Mononuclear cell (primary cell): ENCODE results near the gene GSAP. TPM values are rescaled to one million over a fixed set of nuclear protein-coding genes. Genes with fewer than 3 reads are reported as not detected.

ENCODE experiments used
- H3K27me3 ChIP-seq: 2 replicates; pipeline ENCODE4 v1.6.0; 2011; ENCODE audit warnings: low read length, control low read depth; ENCODE audit not compliant: insufficient read depth
- H3K4me1 ChIP-seq: 2 replicates; pipeline ENCODE4 v1.5.1; 2011; ENCODE audit warnings: mild to moderate bottlenecking, low read length, control low read depth; ENCODE audit not compliant: insufficient read depth
- H3K4me3 ChIP-seq: 2 replicates; pipeline ENCODE4 v1.5.1; 2011; ENCODE audit warnings: mild to moderate bottlenecking, low read length, moderate library complexity
- H3K9me3 ChIP-seq: 2 replicates; pipeline ENCODE4 v1.5.1; 2011; ENCODE audit warnings: low read depth, mild to moderate bottlenecking, control low read depth, low read length
- total RNA-seq: library from RNA; depleted of rRNA; stranded (reverse); fragments of >200 nt; gene quantifications from one replicate; pipeline ENCODE4 v1.2.3, GENCODE V29; 2012

GSAP gene
- total RNA-seq, 1 donor, result 48.0 TPM

- peaks cover 49% of the 10 kb centered on the region for H3K4me1 ChIP-seq
- no peak overlapping the region for H3K4me3 ChIP-seq
These were observed 9.2 kb upstream of the GSAP start for GRCh38 chr7:77425101-77426051.

GRCh38 chr7:77422500-77422899 is 6.4 kb upstream of the GSAP start:
- Histone ChIP-seq H3K27me3 (no peaks in the 10 kb centered on the region), H3K4me1 (peaks cover 25% of the 10 kb centered on the region), H3K4me3 (no peak overlapping the region), H3K9me3 (no peaks in the 10 kb centered on the region)

More at GRCh38 chr7:77425101-77426051, 9.2 kb upstream of the GSAP start:
- Histone ChIP-seq H3K27me3 (no peaks in the 10 kb centered on the region), H3K9me3 (no peaks in the 10 kb centered on the region)

- Histone ChIP-seq H3K4me3 (no peak overlapping the region), H3K9me3 (no peaks in the 10 kb centered on the region), H3K4me1 (peaks cover 19% of the 10 kb centered on the region)
These were observed 5.0 kb upstream of the GSAP start for GRCh38 chr7:77420986-77421672.

GRCh38 chr7:77420438-77420837 is 4.3 kb upstream of the GSAP start:
- Histone ChIP-seq H3K27me3 (no peaks in the 10 kb centered on the region), H3K4me1 (peaks cover 16% of the 10 kb centered on the region), H3K4me3 (no peak overlapping the region), H3K9me3 (no peaks in the 10 kb centered on the region)

More at GRCh38 chr7:77420986-77421672, 5.0 kb upstream of the GSAP start:
- no peaks in the 10 kb centered on the region for H3K27me3 ChIP-seq

- H3K27me3 ChIP-seq, result no peaks in the 10 kb centered on the region
- H3K9me3 ChIP-seq, result no peaks in the 10 kb centered on the region
- H3K4me3 ChIP-seq, result no peak overlapping the region
- H3K4me1 ChIP-seq, result peaks cover 28% of the 10 kb centered on the region
These were observed 3.0 kb upstream of the GSAP start for GRCh38 chr7:77419102-77419501.

GRCh38 chr7:77417801-77418200 is 1.7 kb upstream of the GSAP start:
- H3K9me3 ChIP-seq, result no peaks in the 10 kb centered on the region
- peaks cover 41% of the 10 kb centered on the region for H3K4me1 ChIP-seq
- no peak overlapping the region for H3K4me3 ChIP-seq
- no peaks in the 10 kb centered on the region for H3K27me3 ChIP-seq

GRCh38 chr7:77416621-77417371 is 647 bp upstream of the GSAP start:
- no peaks in the 10 kb centered on the region for H3K9me3 ChIP-seq
- peak overlapping the region; percentile 73 for H3K4me3 ChIP-seq
- H3K27me3 ChIP-seq, result no peaks in the 10 kb centered on the region
- H3K4me1 ChIP-seq, result peaks cover 49% of the 10 kb centered on the region

GRCh38 chr7:77415476-77415822 is 700 bp downstream of the GSAP start:
- no peaks in the 10 kb centered on the region for H3K27me3 ChIP-seq
- H3K4me3 ChIP-seq, result peak overlapping the region; percentile 73
- H3K4me1 ChIP-seq, result peaks cover 45% of the 10 kb centered on the region
- no peaks in the 10 kb centered on the region for H3K9me3 ChIP-seq

GRCh38 chr7:77413861-77414424 is 2.2 kb downstream of the GSAP start:
- Histone ChIP-seq H3K4me3 (no peak overlapping the region), H3K27me3 (no peaks in the 10 kb centered on the region), H3K4me1 (peaks cover 57% of the 10 kb centered on the region), H3K9me3 (no peaks in the 10 kb centered on the region)

- Histone ChIP-seq H3K4me1 (peaks cover 65% of the 10 kb centered on the region), H3K27me3 (no peaks in the 10 kb centered on the region), H3K9me3 (no peaks in the 10 kb centered on the region), H3K4me3 (no peak overlapping the region)
These were observed 3.0 kb downstream of the GSAP start for GRCh38 chr7:77413128-77413527.

- Histone ChIP-seq H3K4me1 (peaks cover 59% of the 10 kb centered on the region), H3K27me3 (no peaks in the 10 kb centered on the region), H3K9me3 (no peaks in the 10 kb centered on the region), H3K4me3 (no peak overlapping the region)
These were observed 6.2 kb downstream of the GSAP start for GRCh38 chr7:77409739-77410547.

- no peak overlapping the region for H3K4me3 ChIP-seq
- H3K9me3 ChIP-seq, result no peaks in the 10 kb centered on the region
- no peaks in the 10 kb centered on the region for H3K27me3 ChIP-seq
- H3K4me1 ChIP-seq, result peaks cover 51% of the 10 kb centered on the region
These were observed 7.0 kb downstream of the GSAP start for GRCh38 chr7:77409005-77409738.

- Histone ChIP-seq H3K4me1 (peaks cover 38% of the 10 kb centered on the region), H3K9me3 (no peaks in the 10 kb centered on the region), H3K4me3 (no peak overlapping the region), H3K27me3 (no peaks in the 10 kb centered on the region)
These were observed 8.2 kb downstream of the GSAP start for GRCh38 chr7:77407906-77408305.
